Stimulated activated CD8-positive, alpha-beta memory T cell treated with anti-CD3 and anti-CD28 coated beads, Interleukin-4, amount 100 ng/mL, for 1 hour (primary cell): ENCODE data around the gene IFT25.

Experiments
- DNase-seq, 2 donors: peaks; one replicate each; pipeline ENCODE4 v3.0.0-alpha.2; 2020; ENCODE audit warnings: low read depth in 2 of 2, low spot score in 1 of 2

IFT25 gene

GRCh38 chr1:53957194-53957818, 11.8 kb upstream of the IFT25 start:
- DNase-seq = no peak

- no peak for DNase-seq
Measured at GRCh38 chr1:53956308-53957168, 11.0 kb upstream of the IFT25 start.

- DNase-seq = no peak
Measured at GRCh38 chr1:53954128-53954527, 8.6 kb upstream of the IFT25 start.

DNA sequence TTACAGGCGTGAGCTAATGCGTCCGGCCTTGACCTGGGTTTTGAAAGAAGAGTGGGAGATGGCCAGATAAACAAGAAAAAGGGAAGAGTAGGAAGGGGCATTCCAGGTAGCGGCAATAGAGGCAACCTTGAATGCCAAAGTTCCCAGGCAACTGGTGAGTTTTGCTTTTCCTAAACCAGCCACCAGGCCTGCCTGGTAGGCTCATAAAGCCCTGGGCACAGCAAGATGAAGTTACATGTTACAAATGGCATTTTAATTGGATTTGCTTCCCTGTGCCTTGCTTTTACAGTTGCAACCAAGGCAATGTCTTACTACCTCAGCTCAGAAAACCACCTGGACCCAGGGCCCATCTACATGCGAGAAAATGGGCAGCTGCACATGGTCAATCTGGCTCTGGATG, 6.2 kb upstream of the IFT25 start:
- DNase-seq = no peak

GRCh38 chr1:53949023-53949990, 3.8 kb upstream of the IFT25 start:
- DNase-seq = no peak

GRCh38 chr1:53948291-53948690, 2.8 kb upstream of the IFT25 start:
- DNase-seq = no peak

DNA sequence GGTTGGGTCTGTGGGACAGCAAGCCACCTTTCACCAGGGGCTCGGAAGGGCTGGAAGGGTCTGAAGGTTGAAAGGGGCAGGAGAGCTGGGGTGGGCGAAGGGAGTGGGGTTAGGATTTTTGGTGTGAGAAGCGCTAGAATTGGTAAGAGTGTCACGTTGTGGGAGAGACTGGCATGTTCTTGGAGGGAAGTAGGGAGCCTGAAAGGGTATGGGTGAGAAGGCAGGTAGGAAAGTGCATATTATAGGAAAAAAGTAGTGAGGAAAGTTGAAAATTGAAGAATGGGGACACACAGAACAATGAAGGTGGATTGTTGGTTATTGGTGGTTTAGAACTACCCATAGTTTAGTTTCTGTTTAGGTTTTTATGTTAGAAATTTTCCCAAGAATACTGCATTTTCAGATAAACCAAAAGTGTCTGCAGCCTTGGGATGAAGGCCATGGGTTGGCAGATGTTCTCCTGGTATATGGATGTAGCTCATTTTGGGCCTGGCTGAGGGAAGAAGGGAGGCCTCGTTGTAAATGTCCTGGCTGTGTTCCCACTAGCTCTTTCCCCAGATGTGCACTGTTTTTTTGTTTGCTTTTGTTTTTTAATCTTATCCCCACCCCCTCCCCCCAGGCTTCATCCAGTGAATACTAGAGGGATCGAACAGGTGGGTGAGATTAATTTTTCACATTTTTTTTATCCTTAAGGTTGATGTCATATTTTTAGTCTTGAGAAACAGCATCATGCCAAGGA, 1.8 kb upstream of the IFT25 start:
- DNase-seq = no peak

GRCh38 chr1:53946252-53947171, 1.0 kb upstream of the IFT25 start, which contains the start of gene LRRC42:
TSS of gene LRRC42 (plus strand) at chr1:53946350. CDS start at chr1:53952000, 5,650 bp downstream.
- peak in 1 of 2 donors; percentile 44 for DNase-seq

GRCh38 chr1:53945183-53945432, 391 bp downstream of the IFT25 start:
- DNase-seq = no peak

DNA sequence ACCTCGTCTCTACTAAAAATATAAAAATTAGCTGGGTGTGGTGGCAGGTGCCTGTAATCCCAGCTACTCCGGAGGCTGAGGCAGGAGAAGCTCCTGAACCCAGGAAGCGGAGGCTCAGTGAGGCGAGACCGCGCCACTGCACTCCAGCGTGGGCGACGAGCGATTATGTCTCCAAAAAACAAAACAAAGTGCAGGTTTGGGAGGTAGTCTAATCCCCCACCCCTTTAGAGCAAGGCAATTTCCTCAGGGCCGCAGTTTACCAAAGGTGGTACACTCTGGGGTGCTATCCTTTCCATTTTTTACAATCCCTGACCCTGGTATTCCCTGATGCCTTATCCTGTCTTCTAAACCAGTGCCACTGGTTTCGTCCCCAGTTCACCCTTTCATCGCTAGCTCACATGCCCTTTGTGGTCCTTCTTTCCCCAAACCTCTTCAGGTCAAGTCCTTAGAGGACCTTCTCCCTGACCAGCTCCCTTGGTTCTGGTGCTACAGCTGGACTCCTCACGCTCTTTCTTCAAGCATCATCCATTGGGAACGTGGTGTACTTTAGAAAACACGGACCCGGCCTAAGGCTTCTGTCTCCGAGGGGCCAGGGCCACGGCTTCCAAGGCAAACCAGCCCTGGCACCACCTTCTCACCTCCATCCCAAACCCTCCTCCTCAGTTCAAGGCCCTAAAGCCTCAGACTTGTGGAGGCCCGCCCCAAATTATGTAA, 873 bp downstream of the IFT25 start:
- DNase-seq = no peak

- DNase-seq = no peak
Measured at GRCh38 chr1:53943490-53944043, 1.9 kb downstream of the IFT25 start.

DNA sequence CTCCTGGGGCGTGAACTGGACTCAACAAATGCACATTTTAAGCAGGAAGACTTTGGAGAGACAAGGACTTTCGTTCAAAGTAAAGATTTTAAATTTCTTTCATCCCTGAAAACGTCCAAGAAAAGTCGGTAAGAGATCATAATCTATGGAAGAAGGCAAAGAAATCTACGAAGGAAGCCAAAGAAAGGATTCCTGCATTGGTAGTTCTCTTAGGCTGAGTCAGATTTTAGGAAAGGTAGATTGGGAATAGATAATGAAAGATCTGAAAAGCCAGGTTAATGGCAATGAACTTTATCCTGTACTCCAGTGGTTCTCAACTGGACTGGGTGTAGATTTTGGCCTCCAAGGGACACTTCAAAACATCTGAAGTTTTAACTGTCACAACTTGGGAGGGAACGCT, 2.4 kb downstream of the IFT25 start:
- DNase-seq = no peak

DNA sequence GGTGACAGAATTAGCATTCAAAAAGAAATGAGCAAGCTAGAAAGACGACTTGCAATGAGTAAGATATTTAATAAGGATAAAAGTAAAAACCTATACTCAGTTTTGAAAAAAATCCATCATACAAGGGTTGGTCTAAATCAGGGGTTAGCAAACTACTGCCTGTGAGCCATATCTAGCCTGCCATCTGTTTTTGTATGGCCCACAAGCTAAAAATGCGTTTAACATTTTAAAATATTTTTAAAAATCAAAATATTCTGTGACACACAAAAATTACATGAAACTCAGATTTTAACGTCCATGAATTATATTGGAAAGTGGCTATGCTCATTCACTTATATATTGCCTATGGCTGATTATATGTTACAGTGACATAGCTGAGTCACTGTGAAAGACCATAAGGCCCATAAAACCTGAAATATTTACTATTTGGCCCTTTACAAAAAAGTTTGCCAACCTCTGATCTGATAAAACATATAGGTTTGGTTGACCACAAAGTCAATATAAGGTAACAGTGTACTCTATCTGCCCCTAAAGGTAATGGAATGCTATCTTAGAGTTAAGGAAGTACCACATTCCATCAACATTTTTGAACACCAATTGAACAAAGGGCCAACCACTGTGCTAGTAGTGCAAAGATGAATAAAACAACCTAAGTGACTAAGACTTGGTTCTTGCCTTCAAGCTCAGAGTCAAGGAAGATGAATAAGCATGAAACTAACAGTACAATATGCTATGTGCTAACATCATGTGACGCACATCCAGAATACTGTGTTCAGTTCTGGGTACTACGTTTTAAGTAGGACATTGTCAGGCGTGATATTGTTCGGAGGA, 3.2 kb downstream of the IFT25 start:
- no peak for DNase-seq

DNA sequence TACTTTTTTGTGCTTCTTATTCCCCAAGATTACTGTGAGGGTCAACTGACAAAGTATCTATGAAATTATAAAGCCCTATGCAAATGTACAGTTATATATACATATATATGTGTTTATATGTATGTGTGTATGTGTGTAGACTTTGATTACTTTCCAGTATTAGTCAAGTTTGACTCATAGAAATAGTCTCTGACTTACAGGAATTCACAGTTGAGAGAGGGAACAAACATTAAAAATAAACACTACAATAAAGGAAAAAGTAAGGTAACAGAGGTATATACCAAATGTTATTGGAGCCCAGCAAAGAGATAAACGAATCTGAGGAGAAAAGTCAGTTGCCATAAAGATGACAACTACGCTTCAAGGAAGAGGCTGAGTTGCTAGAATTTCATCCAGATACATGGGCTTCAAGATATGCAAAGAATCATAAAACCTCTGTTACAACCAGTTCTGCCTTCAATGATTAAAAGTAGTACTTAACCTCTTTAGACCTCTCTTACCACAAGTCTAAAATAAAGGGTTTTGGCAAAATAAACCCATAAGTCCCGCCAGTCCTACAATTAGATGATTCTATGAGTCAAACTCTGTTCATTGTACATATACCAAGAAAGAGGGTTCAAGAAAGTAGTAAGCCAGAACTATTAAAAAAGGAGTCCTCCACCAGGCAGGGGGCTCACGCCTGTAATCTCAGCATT, 7.2 kb downstream of the IFT25 start:
- DNase-seq = no peak

DNA sequence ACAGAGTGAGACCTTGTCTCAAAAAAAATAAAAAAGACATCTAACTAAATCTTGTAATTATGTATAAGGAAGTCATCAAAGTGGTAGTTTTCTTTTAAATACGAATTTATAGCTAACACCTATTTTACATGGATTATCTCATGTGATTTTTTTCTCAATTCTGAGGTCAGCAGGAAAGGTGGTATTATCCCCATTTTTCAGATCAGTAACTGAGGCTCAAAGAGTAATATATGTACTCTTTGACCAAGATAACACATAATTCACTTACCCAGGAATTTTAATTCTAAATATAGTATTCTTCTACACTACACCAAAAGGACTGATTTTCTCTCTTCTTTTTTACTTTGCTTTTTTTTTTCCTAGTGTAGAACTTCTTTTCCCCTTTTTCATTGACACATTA, 9.1 kb downstream of the IFT25 start:
- DNase-seq = no peak

- DNase-seq = no peak
Measured at GRCh38 chr1:53934170-53934765, 11.2 kb downstream of the IFT25 start.

DNA sequence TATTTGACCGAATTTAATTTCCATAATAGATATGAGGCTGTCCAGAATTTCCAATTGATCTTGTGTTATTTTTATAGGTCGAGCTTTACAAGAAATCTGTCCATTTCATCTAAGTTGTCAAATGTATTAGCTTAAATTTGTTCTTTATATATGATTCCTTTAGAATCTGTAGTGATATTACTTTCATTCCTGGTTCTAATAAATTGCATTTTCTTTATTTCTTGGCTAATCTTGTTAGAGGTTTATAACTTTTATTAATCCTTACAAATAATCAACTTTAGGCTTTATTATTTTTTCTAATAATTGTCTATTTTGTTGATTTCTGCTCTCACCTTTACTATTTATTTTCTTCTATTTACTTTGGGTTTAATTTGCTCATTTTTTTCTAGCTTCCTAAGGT, 14.0 kb downstream of the IFT25 start:
- no peak for DNase-seq
